ENCODE data around the gene WDR90. TPM values are rescaled to one million over a fixed set of nuclear protein-coding genes. Genes with fewer than 3 reads are reported as not detected.

WDR90 gene
- total and polyA plus RNA-seq, 2 donors from 2014 or later = 10.6 to 51.6 TPM

- Histone ChIP-seq H3K9ac (ENCODE audit: low read length in 3 of 3) (peak overlapping the region in 2 of 3 donors; percentile 48 to 96), H3K27ac (ENCODE audit: low read depth in 2 of 2, low read length in 2 of 2) (peak overlapping the region; percentile 99), H3K36me3 (ENCODE audit: control insufficient read depth in 2 of 3, insufficient read depth in 3 of 3, low read length in 3 of 3) (no peaks in the 10 kb centered on the region), H3K4me1 (ENCODE audit: control insufficient read depth in 2 of 3, insufficient read depth in 2 of 3, low read depth in 1 of 3, low read length in 3 of 3) (peaks cover 0 to 26% (median 0%) of the 10 kb centered on the region in 3 donors), H3K27me3 (ENCODE audit: control insufficient read depth, insufficient read depth, low read length) (no peaks in the 10 kb centered on the region), H3K4me3 (ENCODE audit: low read length in 3 of 3) (peak overlapping the region; percentile 84 to 88 (median 86)), H3K9me3 (ENCODE audit: control insufficient read depth in 2 of 3, insufficient read depth in 1 of 3, low read length in 3 of 3) (no peaks in the 10 kb centered on the region)
- TF ChIP-seq CTCF (IDR thresholded peaks at IDR 0.05; ENCODE audit: borderline replicate concordance, extremely low read depth, insufficient read depth) = no peak
- intact Hi-C loops (cut with DNase I) = no loop called here
- FAIRE-seq = no peak
- DNase-seq = no peak
Observed at GRCh38 chr16:635573-636205, 13.5 kb upstream of the WDR90 start.

GRCh38 chr16:636206-637080, 12.7 kb upstream of the WDR90 start, which contains the start of gene METTL26:
Gene METTL26, minus strand, starts transcription at chr16:636305. Its CDS starts 15 bp downstream, at chr16:636290.
- FAIRE-seq = no peak
- Histone ChIP-seq H3K4me3 (ENCODE audit: low read length in 3 of 3) (peak within 1 kb of the TSS; percentile 84 to 88 (median 86)), H3K9me3 (ENCODE audit: control insufficient read depth in 2 of 3, insufficient read depth in 1 of 3, low read length in 3 of 3) (no peaks in the 10 kb centered on the region), H3K9ac (ENCODE audit: low read length in 3 of 3) (peak within 1 kb of the TSS; percentile 83 to 96 (median 91)), H3K27me3 (ENCODE audit: control insufficient read depth, insufficient read depth, low read length) (no peaks in the 10 kb centered on the region), H3K36me3 (ENCODE audit: control insufficient read depth in 2 of 3, insufficient read depth in 3 of 3, low read length in 3 of 3) (no peaks in the 10 kb centered on the region), H3K4me1 (ENCODE audit: control insufficient read depth in 2 of 3, insufficient read depth in 2 of 3, low read depth in 1 of 3, low read length in 3 of 3) (peaks cover 0 to 22% (median 0%) of the 10 kb centered on the region in 3 donors), H3K27ac (ENCODE audit: low read depth in 2 of 2, low read length in 2 of 2) (peak within 1 kb of the TSS; percentile 99)
- TF ChIP-seq CTCF (IDR thresholded peaks at IDR 0.05; ENCODE audit: borderline replicate concordance, extremely low read depth, insufficient read depth) = peak; percentile 9
- peak; percentile 95 to 98 (median 96) for DNase-seq
- intact Hi-C loops (cut with DNase I) = no loop called here

GRCh38 chr16:637081-638018, 11.8 kb upstream of the WDR90 start:
- peak in 4 of 5 donors; percentile 94 to 98 (median 96) for DNase-seq
- intact Hi-C loops (cut with DNase I) = no loop called here

More at GRCh38 chr16:637081-638018, 11.8 kb upstream of the WDR90 start:
- Histone ChIP-seq H3K9ac (ENCODE audit: low read length in 3 of 3) (peak overlapping the region in 2 of 3 donors; percentile 19 to 65), H3K9me3 (ENCODE audit: control insufficient read depth in 2 of 3, insufficient read depth in 1 of 3, low read length in 3 of 3) (no peaks in the 10 kb centered on the region), H3K27me3 (ENCODE audit: control insufficient read depth, insufficient read depth, low read length) (no peaks in the 10 kb centered on the region), H3K36me3 (ENCODE audit: control insufficient read depth in 2 of 3, insufficient read depth in 3 of 3, low read length in 3 of 3) (no peaks in the 10 kb centered on the region), H3K4me3 (ENCODE audit: low read length in 3 of 3) (peak overlapping the region; percentile 44 to 86 (median 77)), H3K4me1 (ENCODE audit: control insufficient read depth in 2 of 3, insufficient read depth in 2 of 3, low read depth in 1 of 3, low read length in 3 of 3) (peaks cover 0 to 23% (median 0%) of the 10 kb centered on the region in 3 donors), H3K27ac (ENCODE audit: low read depth in 2 of 2, low read length in 2 of 2) (peak overlapping the region; percentile 99)
- FAIRE-seq = no peak
- no peak for TF ChIP-seq CTCF (IDR thresholded peaks at IDR 0.05; ENCODE audit: borderline replicate concordance, extremely low read depth, insufficient read depth)

All from kidney (tissue), 14 donors.